HG02642 (cell line): Measurements from ENCODE around the gene ZNRF2.
"Not testable (repeated sequence)": the region's sequence is repeated elsewhere in the genome, so short reads cannot be mapped to it uniquely, and the experiment has no call there.

Source experiments
- ATAC-seq: cut with Tn5 transposase; IDR thresholded peaks from one replicate; pipeline ENCODE4 v1.9.1; 2021; ENCODE audit warnings: mild to moderate bottlenecking; ENCODE audit not compliant: unreplicated experiment, poor library complexity

ZNRF2 gene

DNA sequence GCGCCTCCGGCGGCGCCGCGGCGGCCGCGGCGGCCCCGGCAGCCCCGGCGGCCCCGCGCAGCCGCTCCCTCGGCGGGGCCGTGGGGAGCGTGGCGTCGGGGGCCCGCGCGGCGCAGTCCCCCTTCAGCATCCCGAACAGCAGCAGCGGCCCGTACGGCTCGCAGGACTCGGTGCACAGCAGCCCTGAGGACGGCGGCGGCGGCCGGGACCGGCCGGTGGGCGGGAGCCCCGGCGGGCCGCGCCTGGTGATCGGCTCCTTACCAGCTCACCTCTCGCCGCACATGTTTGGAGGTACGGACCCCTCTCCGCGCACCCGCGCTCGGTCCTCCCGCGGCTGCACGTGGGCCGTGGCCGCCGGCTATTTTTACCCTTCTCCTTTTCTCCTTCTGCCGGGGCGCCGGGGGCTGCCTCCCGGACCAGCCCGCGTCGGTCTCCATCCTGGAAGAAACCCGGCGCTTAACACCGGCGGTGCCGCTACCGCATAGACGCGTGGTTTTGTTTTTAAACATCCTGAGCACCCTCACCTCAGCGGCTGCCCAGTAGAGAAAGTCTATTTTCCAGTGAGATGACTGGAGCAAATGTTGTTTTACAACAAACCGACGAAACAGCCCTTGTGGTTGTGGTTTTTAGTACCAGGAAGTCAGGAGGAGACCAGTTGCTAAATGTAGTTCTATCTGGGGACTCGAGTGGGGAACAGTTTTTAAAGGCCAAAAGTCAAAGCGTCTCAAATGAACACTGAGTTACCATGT is 1.3 kb downstream of the ZNRF2 start:
- peak; percentile 9 for ATAC-seq

- ATAC-seq: no peak
Measured at GRCh38 chr7:30286749-30287148, 2.4 kb downstream of the ZNRF2 start.

GRCh38 chr7:30287625-30288024 is 3.2 kb downstream of the ZNRF2 start:
- ATAC-seq: not testable (repeated sequence)

GRCh38 chr7:30289634-30290033 is 5.2 kb downstream of the ZNRF2 start:
- ATAC-seq: not testable (repeated sequence)

GRCh38 chr7:30290317-30290716 is 5.9 kb downstream of the ZNRF2 start:
- not testable (repeated sequence) for ATAC-seq

- not testable (repeated sequence) for ATAC-seq
Measured at GRCh38 chr7:30292416-30293038, 8.1 kb downstream of the ZNRF2 start.

DNA sequence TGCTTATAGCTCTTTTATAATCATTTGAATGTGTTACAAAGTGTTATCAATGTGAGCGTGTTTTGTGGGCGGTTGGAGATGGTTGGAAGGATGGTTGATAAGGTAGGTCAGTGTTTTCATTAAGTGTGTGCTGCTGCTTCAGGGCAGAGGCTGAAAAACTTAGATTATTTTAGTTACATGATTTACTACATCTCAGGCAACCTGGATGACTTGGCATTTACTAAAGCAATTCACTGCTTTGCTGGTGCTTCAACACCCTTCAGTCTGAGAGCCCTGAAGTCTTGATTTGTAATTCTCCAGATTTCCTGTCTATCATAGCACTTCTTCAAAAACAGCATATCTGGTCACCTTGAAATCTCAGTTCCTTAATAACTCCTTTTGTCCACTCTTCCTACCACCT is 11.9 kb downstream of the ZNRF2 start:
- ATAC-seq: not testable (repeated sequence)

DNA sequence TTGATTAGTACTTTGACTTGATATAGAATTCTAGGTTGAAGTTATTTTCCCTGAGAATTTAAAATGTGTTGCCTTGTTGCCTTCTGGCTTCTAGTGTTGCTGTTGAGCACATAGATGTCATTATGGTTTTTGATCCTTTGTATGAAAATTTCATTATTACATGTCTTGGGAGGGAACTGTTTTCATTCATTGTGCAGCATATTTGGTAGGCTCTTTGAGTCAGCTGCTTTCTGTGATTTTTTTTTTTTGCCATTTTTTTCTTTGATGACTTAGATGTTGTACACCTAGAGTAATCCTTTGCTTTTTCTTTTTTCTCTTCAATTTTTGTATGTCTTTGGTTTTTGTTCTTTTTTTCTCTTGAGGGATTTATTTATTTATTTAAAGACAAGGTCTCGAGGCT is 13.1 kb downstream of the ZNRF2 start:
- not testable (repeated sequence) for ATAC-seq

GRCh38 chr7:30298409-30298808 is 14.0 kb downstream of the ZNRF2 start:
- not testable (repeated sequence) for ATAC-seq

DNA sequence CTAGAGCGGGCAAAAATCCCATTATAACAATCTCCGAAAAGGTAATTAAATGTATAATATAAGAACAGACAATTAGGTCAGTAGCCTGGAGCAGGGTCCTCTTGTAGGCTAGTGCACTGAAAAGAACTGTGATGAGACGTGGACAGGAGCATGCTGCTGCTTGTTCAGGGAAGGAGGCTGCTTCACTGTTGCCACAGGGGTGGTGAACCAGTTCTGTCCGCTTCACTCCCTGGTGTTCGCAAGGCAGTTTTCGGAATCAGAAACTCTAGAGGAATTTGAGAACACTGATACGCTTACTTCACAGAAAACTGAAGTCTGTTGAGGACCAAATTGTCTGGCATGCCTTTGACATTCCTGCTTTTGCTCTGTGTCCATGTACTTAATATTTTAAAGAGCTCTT is 17.4 kb downstream of the ZNRF2 start:
- no peak for ATAC-seq

GRCh38 chr7:30302656-30303311 is 18.4 kb downstream of the ZNRF2 start:
- ATAC-seq: no peak

DNA sequence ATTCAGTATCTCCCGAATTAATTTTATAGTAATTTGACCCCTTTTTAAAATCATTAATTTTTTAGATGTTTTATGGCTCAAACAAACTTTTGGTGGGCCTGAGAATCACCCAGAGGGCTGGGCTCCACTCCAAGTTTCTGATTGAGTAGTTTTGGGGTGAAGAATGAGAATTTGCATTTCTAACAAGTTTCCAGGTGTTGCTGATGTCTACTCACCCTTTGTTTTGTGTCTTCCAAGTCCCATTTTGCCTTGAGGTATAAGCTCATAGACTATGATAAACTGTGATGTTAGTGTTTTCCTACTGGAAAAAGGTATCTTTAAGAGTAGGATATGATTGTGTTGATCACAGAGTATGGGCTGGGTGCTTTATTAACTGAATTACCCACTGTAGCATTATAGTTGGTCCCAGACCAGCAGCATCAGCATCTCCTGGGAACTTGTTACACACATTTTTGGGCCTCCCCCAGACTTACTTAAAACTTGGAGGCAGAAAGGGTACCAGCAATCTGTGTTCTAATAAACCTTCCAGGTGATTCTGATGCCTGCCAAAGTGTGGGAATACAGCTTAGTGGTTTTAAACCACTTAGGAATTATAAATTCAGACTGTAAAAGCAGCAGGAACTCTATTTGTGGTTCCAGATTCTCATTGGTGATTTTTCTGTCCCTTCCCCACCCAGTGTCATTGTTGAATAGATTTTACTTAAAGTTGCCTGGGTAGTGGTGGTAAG is 19.1 kb downstream of the ZNRF2 start:
- ATAC-seq: no peak

GRCh38 chr7:30304177-30304884 is 19.9 kb downstream of the ZNRF2 start:
- ATAC-seq: no peak

DNA sequence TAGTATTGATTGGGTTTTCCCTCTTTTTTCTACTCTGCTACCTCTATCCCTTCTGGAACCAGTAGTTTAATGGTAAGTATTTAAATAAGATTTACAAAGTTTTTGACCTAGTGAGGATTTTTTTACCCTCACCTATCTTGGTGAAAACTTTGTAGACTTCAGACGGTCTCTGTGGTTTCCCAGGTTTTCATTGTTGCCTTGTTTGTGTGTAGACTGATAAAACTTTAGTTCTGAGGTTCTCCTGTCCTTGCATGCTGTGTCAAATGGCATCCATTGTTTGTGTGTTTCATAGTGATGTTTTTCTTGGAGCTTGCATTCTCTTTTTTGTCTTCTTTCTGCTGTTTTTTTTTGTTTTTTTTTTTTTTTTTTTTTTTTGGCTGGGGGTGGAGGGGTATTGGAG is 22.6 kb downstream of the ZNRF2 start:
- ATAC-seq: no peak

DNA sequence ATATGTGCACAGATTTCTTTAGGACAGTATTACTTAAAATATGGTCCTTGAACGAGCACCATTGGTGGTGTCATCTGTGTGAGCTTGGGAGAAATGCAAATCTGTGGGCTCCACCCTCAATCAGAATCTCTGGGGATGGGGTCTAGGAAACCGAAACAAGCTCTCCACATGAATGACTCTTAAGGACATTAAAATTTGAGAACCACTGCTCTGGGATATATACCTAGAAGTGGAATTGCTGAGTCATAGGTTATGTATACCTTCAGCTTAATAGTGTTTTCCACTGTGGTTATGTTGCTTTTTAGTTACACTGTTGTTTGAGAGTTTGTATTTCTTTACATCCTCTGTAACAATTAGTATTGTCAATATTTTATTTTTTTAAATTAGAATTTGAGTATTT is 24.0 kb downstream of the ZNRF2 start:
- ATAC-seq: no peak

- ATAC-seq: no peak
Measured at GRCh38 chr7:30309302-30309701, 24.9 kb downstream of the ZNRF2 start.

DNA sequence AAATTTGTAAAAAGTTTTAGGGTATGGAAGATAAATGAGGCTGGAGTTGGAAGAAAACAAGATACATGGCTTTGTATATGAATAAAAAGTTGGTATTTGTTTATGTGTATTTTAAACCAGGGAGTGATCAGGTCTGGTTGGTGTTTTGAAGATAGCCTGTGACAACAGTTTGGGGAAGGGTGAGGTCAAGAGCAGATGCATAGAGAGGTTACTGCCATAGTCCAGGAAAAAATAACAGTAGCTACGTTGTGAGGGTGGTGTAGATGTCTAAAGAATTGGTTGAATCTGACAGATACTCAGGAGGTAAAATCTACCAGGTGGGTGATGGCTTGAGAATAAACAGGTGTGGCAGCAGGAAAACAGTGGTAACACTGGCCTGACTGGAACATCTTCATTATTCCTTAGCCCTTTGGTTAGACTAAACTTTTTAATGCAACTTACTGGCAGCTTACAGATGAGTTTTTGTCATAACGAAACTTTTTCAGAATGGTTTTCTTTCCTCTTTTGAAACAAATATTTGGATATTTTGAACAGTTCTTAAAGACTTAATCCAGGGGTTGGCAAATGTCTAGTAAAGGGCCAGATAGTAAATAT is 25.5 kb downstream of the ZNRF2 start:
- no peak for ATAC-seq

- no peak for ATAC-seq
Measured at GRCh38 chr7:30310674-30311362, 26.4 kb downstream of the ZNRF2 start.

DNA sequence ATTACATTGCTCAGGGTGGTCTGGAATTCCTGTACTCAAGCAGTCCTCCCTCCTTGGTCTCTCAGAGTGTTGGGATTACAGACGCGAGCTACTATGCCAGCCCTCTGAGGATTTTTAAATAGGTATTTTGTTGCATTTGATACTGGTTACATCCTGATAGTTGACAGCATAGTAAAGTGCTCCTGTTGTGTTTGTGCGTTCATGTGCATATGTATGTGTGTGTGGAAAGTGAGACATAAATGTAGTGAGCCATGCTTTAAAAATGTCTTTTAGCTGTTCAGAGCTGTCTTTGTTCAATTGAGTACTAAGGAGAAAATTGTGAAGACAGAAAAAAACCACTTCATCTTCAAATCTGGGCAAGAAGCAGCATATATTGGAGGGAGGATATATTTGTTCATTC is 27.8 kb downstream of the ZNRF2 start:
- no peak for ATAC-seq
